SJSA1 (cell line): ENCODE data around the gene SOCS3. TPM values are rescaled to one million over a fixed set of nuclear protein-coding genes. Genes with fewer than 3 reads are reported as not detected.

Experiments used
- DNase-seq, 2 experiments: peaks; one replicate each; pipeline ENCODE4 v3.0.0-alpha.2; 2015 to 2020; ENCODE audit warnings: low spot score in 2 of 2, low read depth in 1 of 2
- H3K27ac ChIP-seq: fragments of 250-450 bp; sonication (Bioruptor Pico); 2 replicates; pipeline ENCODE4 v1.5.1; 2020; ENCODE audit warnings: mild to moderate bottlenecking, moderate library complexity
- H3K27me3 ChIP-seq: fragments of 250-450 bp; sonication (Bioruptor Pico); replicated peaks from 2 replicates; pipeline ENCODE4 v1.5.1; 2020; ENCODE audit warnings: mild to moderate bottlenecking, moderate library complexity
- H3K36me3 ChIP-seq: fragments of 250-450 bp; sonication (Bioruptor Pico); 2 replicates; pipeline ENCODE4 v1.5.1; 2020; ENCODE audit warnings: mild to moderate bottlenecking
- H3K4me1 ChIP-seq: fragments of 250-450 bp; sonication (Bioruptor Pico); replicated peaks from 2 replicates; pipeline ENCODE4 v1.6.1; 2021; ENCODE audit warnings: mild to moderate bottlenecking
- H3K4me3 ChIP-seq: fragments of 250-450 bp; sonication (Bioruptor Pico); 2 replicates; pipeline ENCODE4 v1.5.1; 2020; ENCODE audit warnings: mild to moderate bottlenecking
- H3K9me3 ChIP-seq: fragments of 250-450 bp; sonication (Bioruptor Pico); replicated peaks from 2 replicates; pipeline ENCODE4 v1.5.1; 2020; ENCODE audit warnings: mild to moderate bottlenecking
- total RNA-seq: library from RNA; depleted of rRNA; stranded (reverse); fragments of >200 nt; shearing (Covaris generic); gene quantifications from 2 replicates; pipeline ENCODE4 v1.2.3, GENCODE V29; 2014; rRNA removed

The SOCS3 gene
- total RNA-seq: 44.7 and 71.9 TPM in 2 replicates

GRCh38 chr17:78359997-78360370 is at the start of gene SOCS3:
SOCS3 (minus strand) TSS chr17:78360077; CDS start chr17:78359095, 982 bp downstream.
- Histone ChIP-seq H3K4me3 (peak within 1 kb of the TSS; percentile 89), H3K27ac (peak within 1 kb of the TSS; percentile 80), H3K27me3 (no peaks in the 10 kb centered on the region), H3K36me3 (peaks cover 47% of the 10 kb centered on the region), H3K4me1 (peaks cover 53% of the 10 kb centered on the region), H3K9me3 (no peaks in the 10 kb centered on the region)
- peak; percentile 99 for DNase-seq

GRCh38 chr17:78409191-78409928 is 49.5 kb upstream of the SOCS3 start:
- H3K4me1 ChIP-seq: peaks cover 9% of the 10 kb centered on the region
- H3K9me3 ChIP-seq: no peaks in the 10 kb centered on the region
- peaks cover 90% of the 10 kb centered on the region for H3K36me3 ChIP-seq
- DNase-seq: no peak
- H3K27ac ChIP-seq: no peak overlapping the region
- no peaks in the 10 kb centered on the region for H3K27me3 ChIP-seq
- no peak overlapping the region for H3K4me3 ChIP-seq

GRCh38 chr17:78408476-78409050 is 48.7 kb upstream of the SOCS3 start:
- no peak for DNase-seq
- Histone ChIP-seq H3K4me1 (peaks cover 9% of the 10 kb centered on the region), H3K27me3 (no peaks in the 10 kb centered on the region), H3K4me3 (no peak overlapping the region), H3K27ac (no peak overlapping the region), H3K36me3 (peaks cover 90% of the 10 kb centered on the region), H3K9me3 (no peaks in the 10 kb centered on the region)

- peaks cover 9% of the 10 kb centered on the region for H3K4me1 ChIP-seq
- no peak for DNase-seq
- peaks cover 90% of the 10 kb centered on the region for H3K36me3 ChIP-seq
- H3K4me3 ChIP-seq: no peak overlapping the region
- no peaks in the 10 kb centered on the region for H3K9me3 ChIP-seq
- no peaks in the 10 kb centered on the region for H3K27me3 ChIP-seq
- no peak overlapping the region for H3K27ac ChIP-seq
These were observed 47.6 kb upstream of the SOCS3 start for GRCh38 chr17:78407387-78408000.

GRCh38 chr17:78406920-78407319 is 47.0 kb upstream of the SOCS3 start:
- Histone ChIP-seq H3K27me3 (no peaks in the 10 kb centered on the region), H3K27ac (no peak overlapping the region), H3K4me3 (no peak overlapping the region), H3K4me1 (peaks cover 11% of the 10 kb centered on the region), H3K36me3 (peaks cover 88% of the 10 kb centered on the region), H3K9me3 (no peaks in the 10 kb centered on the region)
- no peak for DNase-seq

GRCh38 chr17:78406396-78406795 is 46.5 kb upstream of the SOCS3 start:
- no peak for DNase-seq
- Histone ChIP-seq H3K36me3 (peaks cover 92% of the 10 kb centered on the region), H3K27me3 (no peaks in the 10 kb centered on the region), H3K27ac (no peak overlapping the region), H3K4me3 (no peak overlapping the region), H3K4me1 (peaks cover 16% of the 10 kb centered on the region), H3K9me3 (no peaks in the 10 kb centered on the region)

GRCh38 chr17:78403822-78404221 is 43.9 kb upstream of the SOCS3 start:
- Histone ChIP-seq H3K9me3 (no peaks in the 10 kb centered on the region), H3K36me3 (peaks cover 95% of the 10 kb centered on the region), H3K27me3 (no peaks in the 10 kb centered on the region), H3K27ac (no peak overlapping the region), H3K4me1 (peaks cover 37% of the 10 kb centered on the region), H3K4me3 (no peak overlapping the region)
- DNase-seq: no peak

GRCh38 chr17:78401891-78402290 is 42.0 kb upstream of the SOCS3 start:
- Histone ChIP-seq H3K27ac (peak overlapping the region; percentile 31), H3K4me1 (peaks cover 52% of the 10 kb centered on the region), H3K9me3 (no peaks in the 10 kb centered on the region), H3K4me3 (no peak overlapping the region), H3K27me3 (no peaks in the 10 kb centered on the region), H3K36me3 (peaks cover 95% of the 10 kb centered on the region)
- no peak for DNase-seq

GRCh38 chr17:78401246-78401645 is 41.4 kb upstream of the SOCS3 start:
- no peak overlapping the region for H3K4me3 ChIP-seq
- peak overlapping the region; percentile 31 for H3K27ac ChIP-seq
- no peaks in the 10 kb centered on the region for H3K9me3 ChIP-seq
- peaks cover 95% of the 10 kb centered on the region for H3K36me3 ChIP-seq
- peaks cover 58% of the 10 kb centered on the region for H3K4me1 ChIP-seq
- H3K27me3 ChIP-seq: no peaks in the 10 kb centered on the region
- peak; percentile 80 to 86 for DNase-seq

GRCh38 chr17:78400581-78401240 is 40.8 kb upstream of the SOCS3 start:
- Histone ChIP-seq H3K27ac (peak overlapping the region; percentile 31), H3K4me1 (peaks cover 61% of the 10 kb centered on the region), H3K36me3 (peaks cover 97% of the 10 kb centered on the region), H3K4me3 (no peak overlapping the region), H3K27me3 (no peaks in the 10 kb centered on the region), H3K9me3 (no peaks in the 10 kb centered on the region)
- peak in 1 of 2 experiments; percentile 58 for DNase-seq

GRCh38 chr17:78399693-78400144 is 39.8 kb upstream of the SOCS3 start:
- H3K4me1 ChIP-seq: peaks cover 69% of the 10 kb centered on the region
- no peak overlapping the region for H3K27ac ChIP-seq
- no peak for DNase-seq
- peaks cover 97% of the 10 kb centered on the region for H3K36me3 ChIP-seq
- no peak overlapping the region for H3K4me3 ChIP-seq
- H3K9me3 ChIP-seq: no peaks in the 10 kb centered on the region
- H3K27me3 ChIP-seq: no peaks in the 10 kb centered on the region

- Histone ChIP-seq H3K27me3 (no peaks in the 10 kb centered on the region), H3K27ac (no peak overlapping the region), H3K9me3 (no peaks in the 10 kb centered on the region), H3K4me1 (peaks cover 71% of the 10 kb centered on the region), H3K36me3 (peaks cover 93% of the 10 kb centered on the region), H3K4me3 (no peak overlapping the region)
- no peak for DNase-seq
These were observed 39.3 kb upstream of the SOCS3 start for GRCh38 chr17:78399028-78399692.

- H3K4me3 ChIP-seq: no peak overlapping the region
- H3K9me3 ChIP-seq: no peaks in the 10 kb centered on the region
- H3K27me3 ChIP-seq: no peaks in the 10 kb centered on the region
- peak overlapping the region; percentile 66 for H3K27ac ChIP-seq
- DNase-seq: no peak
- H3K4me1 ChIP-seq: peaks cover 71% of the 10 kb centered on the region
- H3K36me3 ChIP-seq: peaks cover 90% of the 10 kb centered on the region
These were observed 38.5 kb upstream of the SOCS3 start for GRCh38 chr17:78398390-78398789.
